Endothelial cell of umbilical vein (primary cell): ENCODE results near the gene FAM151B.

Experiments
- CTCF ChIP-seq, 2 donors: IDR thresholded peaks; 1 replicate in 1 of 2; 2 replicates in 1 of 2; pipeline ENCODE4 v1.5.1; 2011; ENCODE audit warnings: low read length in 2 of 2, mild to moderate bottlenecking in 2 of 2, moderate library complexity in 2 of 2, control low read depth in 1 of 2, inconsistent platforms in 1 of 2, low read depth in 1 of 2; ENCODE audit not compliant: insufficient read depth in 1 of 2; ENCODE audit errors: extremely low read depth in 1 of 2
- POLR2A ChIP-seq: IDR thresholded peaks from 2 replicates; pipeline ENCODE4 v1.6.1; 2012; ENCODE audit warnings: low read depth, mild to moderate bottlenecking, control low read depth, low read length
- POLR2AphosphoS5 ChIP-seq: IDR thresholded peaks from 2 replicates; pipeline ENCODE4 v1.6.1; 2012; ENCODE audit warnings: low read depth, mild to moderate bottlenecking, control low read depth, low read length, moderate library complexity; ENCODE audit not compliant: insufficient read depth

- TF ChIP-seq POLR2AphosphoS5 (no peak), CTCF (IDR thresholded peaks at IDR 0.05; ENCODE audit: extremely low read depth in 1 of 2, insufficient read depth in 1 of 2, low read depth in 1 of 2, low read length in 2 of 2) (no peak), POLR2A (no peak)
Measured at GRCh38 chr5:80573062-80573461, 85.2 kb downstream of the FAM151B start.
